Measurements from ENCODE around the gene LDLRAD4.

Gene LDLRAD4

DNA sequence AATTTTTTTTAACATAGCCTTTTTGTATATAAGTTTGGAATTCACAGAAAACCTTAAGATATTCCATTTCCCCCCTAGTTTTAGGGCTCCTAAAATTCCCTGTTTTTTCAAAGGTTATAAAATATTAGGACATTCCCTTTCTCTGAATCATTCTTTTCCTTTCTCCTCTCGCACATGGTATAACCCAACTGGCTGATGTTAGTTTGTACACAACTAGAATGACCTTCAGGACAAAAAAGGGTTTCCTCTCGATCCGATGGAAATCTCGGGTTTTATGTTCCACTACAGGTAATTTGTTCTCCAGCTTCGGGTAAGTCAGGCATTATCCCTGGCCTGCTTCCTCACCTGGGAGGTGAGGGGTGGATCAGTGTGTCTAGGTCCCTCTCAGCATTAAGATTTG is 215.1 kb downstream of the LDLRAD4 start:
- TF ChIP-seq, protein P1, sequence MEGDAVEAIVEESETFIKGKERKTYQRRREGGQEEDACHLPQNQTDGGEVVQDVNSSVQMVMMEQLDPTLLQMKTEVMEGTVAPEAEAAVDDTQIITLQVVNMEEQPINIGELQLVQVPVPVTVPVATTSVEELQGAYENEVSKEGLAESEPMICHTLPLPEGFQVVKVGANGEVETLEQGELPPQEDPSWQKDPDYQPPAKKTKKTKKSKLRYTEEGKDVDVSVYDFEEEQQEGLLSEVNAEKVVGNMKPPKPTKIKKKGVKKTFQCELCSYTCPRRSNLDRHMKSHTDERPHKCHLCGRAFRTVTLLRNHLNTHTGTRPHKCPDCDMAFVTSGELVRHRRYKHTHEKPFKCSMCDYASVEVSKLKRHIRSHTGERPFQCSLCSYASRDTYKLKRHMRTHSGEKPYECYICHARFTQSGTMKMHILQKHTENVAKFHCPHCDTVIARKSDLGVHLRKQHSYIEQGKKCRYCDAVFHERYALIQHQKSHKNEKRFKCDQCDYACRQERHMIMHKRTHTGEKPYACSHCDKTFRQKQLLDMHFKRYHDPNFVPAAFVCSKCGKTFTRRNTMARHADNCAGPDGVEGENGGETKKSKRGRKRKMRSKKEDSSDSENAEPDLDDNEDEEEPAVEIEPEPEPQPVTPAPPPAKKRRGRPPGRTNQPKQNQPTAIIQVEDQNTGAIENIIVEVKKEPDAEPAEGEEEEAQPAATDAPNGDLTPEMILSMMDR (IDR thresholded peaks at IDR 0.05; ENCODE audit: low read depth, low read length), result no peak
- DNase-seq (ENCODE audit: extremely low read depth, low read depth), result no peak

DNA sequence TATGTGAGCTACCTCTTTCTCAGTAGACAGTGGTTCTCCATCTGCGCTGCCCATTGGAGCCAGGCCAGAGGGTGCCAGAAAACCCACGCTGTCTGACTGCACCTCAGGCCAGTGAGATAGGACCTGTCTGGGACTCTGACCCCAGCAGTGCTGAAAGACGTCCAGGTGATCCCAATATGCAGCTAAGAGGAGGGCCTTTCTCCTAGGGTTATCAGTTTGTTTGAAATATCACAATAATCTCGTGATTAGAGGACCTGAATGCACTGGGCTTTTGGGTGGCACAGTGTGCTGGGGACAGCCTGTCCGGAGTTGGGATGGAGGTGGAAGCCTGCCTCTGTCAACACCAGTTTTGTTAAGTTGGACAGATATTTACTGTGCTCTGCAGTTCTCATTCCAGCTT is 216.3 kb downstream of the LDLRAD4 start:
- TF ChIP-seq, protein P1 (IDR thresholded peaks at IDR 0.05; ENCODE audit: low read depth, low read length), result no peak
- DNase-seq (ENCODE audit: extremely low read depth, low read depth), result no peak

DNA sequence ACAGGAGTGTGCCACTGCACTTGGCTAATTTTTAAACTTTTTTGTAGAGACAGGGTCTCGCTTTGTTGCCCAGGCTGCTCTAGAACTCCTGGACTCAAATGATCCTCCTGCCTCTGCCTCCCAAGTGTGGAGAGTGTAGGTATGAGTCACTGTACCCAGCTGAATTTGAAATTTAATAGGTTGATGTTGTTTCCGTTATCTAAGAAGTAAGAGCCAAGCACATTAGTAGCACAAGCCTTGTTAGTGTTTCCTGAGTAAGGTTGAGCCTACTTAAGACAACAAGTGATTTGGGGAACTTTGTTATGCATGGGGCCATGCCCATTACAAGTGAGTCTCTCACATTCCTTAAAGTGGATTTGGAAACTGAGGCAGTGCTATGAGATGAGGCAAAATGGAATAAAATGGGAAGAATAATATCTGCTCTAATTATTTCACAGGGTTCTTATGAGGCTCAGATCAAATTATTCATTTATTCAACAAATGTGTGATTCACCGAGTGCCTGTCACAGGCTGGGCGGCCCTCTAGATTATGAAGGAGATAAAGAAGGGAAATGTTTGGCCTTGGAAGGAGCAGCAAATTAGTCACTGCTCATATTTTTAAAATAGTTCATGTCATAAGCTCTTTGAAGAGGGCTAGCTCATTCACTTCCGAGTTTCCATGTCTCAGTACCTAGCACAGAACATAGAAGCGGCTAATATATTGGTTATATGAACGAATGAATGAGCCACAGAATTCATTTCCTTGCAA is 217.2 kb downstream of the LDLRAD4 start:
- TF ChIP-seq, protein P1 (IDR thresholded peaks at IDR 0.05; ENCODE audit: low read depth, low read length), result no peak
- no peak for DNase-seq (ENCODE audit: extremely low read depth, low read depth)

DNA sequence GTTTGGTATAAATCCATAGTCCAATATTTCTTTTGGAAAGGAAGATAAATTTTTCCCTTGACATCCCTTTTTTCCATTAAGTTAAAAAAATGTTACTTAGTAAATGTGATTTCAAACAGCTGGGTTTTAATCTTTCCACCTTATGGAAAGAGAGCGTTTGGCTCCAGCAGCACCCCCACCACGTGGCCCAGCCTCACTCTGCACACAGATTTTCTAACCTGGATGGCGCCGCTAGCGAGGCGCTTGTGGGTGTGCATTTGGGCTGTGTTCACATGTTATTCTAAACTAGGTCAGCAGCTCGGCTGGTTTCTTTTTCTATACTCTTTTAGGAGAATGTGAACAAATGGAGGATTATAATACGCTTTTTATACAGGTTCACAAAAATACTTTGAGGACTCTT is 218.0 kb downstream of the LDLRAD4 start:
- DNase-seq (ENCODE audit: extremely low read depth, low read depth), result no peak
- TF ChIP-seq, protein P1 (IDR thresholded peaks at IDR 0.05; ENCODE audit: low read depth, low read length), result no peak

DNA sequence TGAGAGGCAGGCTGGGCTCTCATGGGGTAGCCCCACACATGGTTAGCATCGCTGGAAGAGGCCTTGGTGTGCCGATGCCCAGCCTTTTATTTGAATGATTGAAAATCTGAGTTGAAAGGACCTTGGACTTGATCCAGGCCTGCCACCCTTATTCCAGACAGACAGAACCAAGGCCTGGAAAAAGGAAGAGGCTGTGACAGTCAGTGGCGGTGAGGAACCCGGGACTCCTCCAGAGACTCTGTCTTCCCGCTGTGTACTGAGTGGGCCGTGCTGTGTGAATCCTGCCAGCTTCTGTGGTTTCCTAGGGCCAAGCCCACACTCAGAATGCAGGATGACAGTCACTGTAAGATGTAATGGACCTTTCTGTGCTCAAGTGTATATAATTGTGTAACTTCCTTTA is 218.5 kb downstream of the LDLRAD4 start:
- TF ChIP-seq, protein P1 (IDR thresholded peaks at IDR 0.05; ENCODE audit: low read depth, low read length), result no peak
- no peak for DNase-seq (ENCODE audit: extremely low read depth, low read depth)

DNA sequence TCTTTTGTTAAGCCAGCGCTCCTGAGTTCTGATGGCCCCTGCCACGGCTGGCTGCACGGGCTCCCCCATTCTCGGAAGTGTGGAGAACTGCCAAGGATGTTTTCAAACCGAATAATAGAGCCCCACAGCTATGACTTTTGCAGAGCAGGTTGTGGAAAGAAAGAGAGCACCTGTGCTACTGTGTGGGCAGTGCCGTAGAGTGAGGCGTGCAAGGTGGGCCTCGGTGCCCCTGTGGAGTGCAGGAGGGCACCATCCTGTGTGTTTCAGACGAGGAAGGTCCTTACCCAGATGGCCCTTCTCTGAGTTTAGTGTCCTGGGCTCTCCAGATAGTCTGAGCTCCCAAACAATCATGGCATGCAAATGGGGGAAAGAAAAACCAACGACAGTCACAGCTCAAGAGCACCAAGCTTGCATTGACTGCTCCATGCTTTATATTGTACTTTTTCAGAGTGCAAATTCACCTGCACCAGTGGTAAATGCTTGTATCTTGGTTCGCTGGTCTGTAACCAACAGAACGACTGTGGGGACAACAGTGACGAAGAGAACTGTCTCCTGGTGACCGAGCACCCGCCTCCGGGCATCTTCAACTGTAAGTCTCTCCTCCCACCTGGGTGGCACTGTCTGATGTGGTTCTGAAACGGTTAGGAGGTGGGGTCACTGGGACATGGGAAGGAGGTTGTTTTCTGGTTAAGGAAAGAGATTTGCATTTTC is 219.4 kb downstream of the LDLRAD4 start:
- DNase-seq (ENCODE audit: extremely low read depth, low read depth), result no peak

More for the DNA sequence above, 219.4 kb downstream of the LDLRAD4 start:
- TF ChIP-seq, protein P1 (IDR thresholded peaks at IDR 0.05; ENCODE audit: low read depth, low read length), result no peak
